WTC11 (cell line): ENCODE measurements around the gene CLCN6. TPM values are rescaled to one million over a fixed set of nuclear protein-coding genes. Genes with fewer than 3 reads are reported as not detected.

Source experiments
- ATAC-seq: fragments of 200-7000 bp; cut with Tn5 transposase; 2 replicates; pipeline ENCODE4 v1.10.0; 2021; ENCODE audit warnings: mild to moderate bottlenecking, moderate library complexity
- CTCF ChIA-PET: fragments of 300-600 bp; sonication (Branson Sonifier 250); formaldehyde crosslinking; loops from one replicate; lab custom pipeline; 2021; ENCODE audit warnings: antibody characterized with exemption; lab: Charles Lee
- POLR2A ChIA-PET: fragments of 350-600 bp; sonication (Branson Sonifier 250); formaldehyde crosslinking; loops from one replicate; lab custom pipeline; 2021; ENCODE audit warnings: antibody characterized with exemption; lab: Charles Lee
- DNase-seq: peaks from one replicate; pipeline ENCODE4 v3.0.0; 2021; ENCODE audit warnings: low spot score
- H3K27ac Mint-ChIP-seq: 2 replicates; pipeline ENCODE4 v1.8.0; 2021; ENCODE audit warnings: mixed read lengths
- H3K27me3 Mint-ChIP-seq: 2 replicates; pipeline ENCODE4 v1.8.0; 2021; ENCODE audit warnings: low read depth, mild to moderate bottlenecking, moderate library complexity, mixed read lengths
- H3K36me3 Mint-ChIP-seq: 2 replicates; pipeline ENCODE4 v1.8.0; 2021; ENCODE audit warnings: mixed read lengths
- H3K4me1 Mint-ChIP-seq: 2 replicates; pipeline ENCODE4 v1.8.0; 2022; ENCODE audit warnings: mixed read lengths
- H3K4me3 Mint-ChIP-seq: 2 replicates; pipeline ENCODE4 v1.8.0; 2021; ENCODE audit warnings: mild to moderate bottlenecking, moderate library complexity, mixed read lengths
- H3K9me3 Mint-ChIP-seq: 2 replicates; pipeline ENCODE4 v1.8.0; 2021; ENCODE audit warnings: mixed read lengths
- ETV6 ChIP-seq: sonication (generic); formaldehyde crosslinking; IDR thresholded peaks from 2 replicates; pipeline ENCODE4 v1.8.1; 2022; ENCODE audit warnings: mild to moderate bottlenecking, missing genetic modification reagents
- HMGXB4 ChIP-seq: sonication (generic); formaldehyde crosslinking; IDR thresholded peaks from 2 replicates; pipeline ENCODE4 v1.8.1; 2023; ENCODE audit warnings: mild to moderate bottlenecking, moderate library complexity, missing genetic modification reagents
- PRRX2 ChIP-seq: fragments of 250-450 bp; sonication (Bioruptor Pico); IDR thresholded peaks from 2 replicates; pipeline ENCODE4 v1.8.0; 2021; ENCODE audit warnings: mild to moderate bottlenecking
- RORB ChIP-seq: fragments of 250-450 bp; sonication (Bioruptor Pico); IDR thresholded peaks from 2 replicates; pipeline ENCODE4 v1.9.0; 2021; ENCODE audit warnings: mild to moderate bottlenecking
- SMAD4 ChIP-seq: sonication (generic); formaldehyde crosslinking; IDR thresholded peaks from 2 replicates; pipeline ENCODE4 v1.8.0; 2022; ENCODE audit warnings: mild to moderate bottlenecking, missing genetic modification reagents
- TP53 ChIP-seq: sonication (generic); formaldehyde crosslinking; IDR thresholded peaks from 2 replicates; pipeline ENCODE4 v1.8.1; 2023; ENCODE audit warnings: mild to moderate bottlenecking, missing genetic modification reagents
- total RNA-seq: library from RNA; stranded (reverse); gene quantifications from 3 replicates; pipeline ENCODE4 v1.2.3, GENCODE V29; 2021
- TF ChIP-seq, protein P1 (sequence below): sonication (generic); formaldehyde crosslinking; IDR thresholded peaks from 2 replicates; pipeline ENCODE4 v1.8.1; 2023; ENCODE audit warnings: mild to moderate bottlenecking, missing genetic modification reagents, borderline replicate concordance
- TF ChIP-seq, protein P2 (sequence below): fragments of 200-600 bp; IDR thresholded peaks from 2 replicates; pipeline ENCODE4 v1.8.0; 2022; ENCODE audit warnings: antibody characterized with exemption
- TF ChIP-seq, protein P3 (sequence below): fragments of 250-450 bp; sonication (Bioruptor Pico); conservative IDR thresholded peaks from 2 replicates; pipeline ENCODE4 v1.9.0; 2021; ENCODE audit warnings: mild to moderate bottlenecking
- TF ChIP-seq, protein P4 (sequence below): fragments of 250-450 bp; sonication (Bioruptor Pico); IDR thresholded peaks from 2 replicates; pipeline ENCODE4 v2.1.2; 2022; ENCODE audit warnings: mild to moderate bottlenecking, moderate library complexity

The CLCN6 gene
- total RNA-seq, 1 experiment from 2014 or later: 22.3 TPM

DNA sequence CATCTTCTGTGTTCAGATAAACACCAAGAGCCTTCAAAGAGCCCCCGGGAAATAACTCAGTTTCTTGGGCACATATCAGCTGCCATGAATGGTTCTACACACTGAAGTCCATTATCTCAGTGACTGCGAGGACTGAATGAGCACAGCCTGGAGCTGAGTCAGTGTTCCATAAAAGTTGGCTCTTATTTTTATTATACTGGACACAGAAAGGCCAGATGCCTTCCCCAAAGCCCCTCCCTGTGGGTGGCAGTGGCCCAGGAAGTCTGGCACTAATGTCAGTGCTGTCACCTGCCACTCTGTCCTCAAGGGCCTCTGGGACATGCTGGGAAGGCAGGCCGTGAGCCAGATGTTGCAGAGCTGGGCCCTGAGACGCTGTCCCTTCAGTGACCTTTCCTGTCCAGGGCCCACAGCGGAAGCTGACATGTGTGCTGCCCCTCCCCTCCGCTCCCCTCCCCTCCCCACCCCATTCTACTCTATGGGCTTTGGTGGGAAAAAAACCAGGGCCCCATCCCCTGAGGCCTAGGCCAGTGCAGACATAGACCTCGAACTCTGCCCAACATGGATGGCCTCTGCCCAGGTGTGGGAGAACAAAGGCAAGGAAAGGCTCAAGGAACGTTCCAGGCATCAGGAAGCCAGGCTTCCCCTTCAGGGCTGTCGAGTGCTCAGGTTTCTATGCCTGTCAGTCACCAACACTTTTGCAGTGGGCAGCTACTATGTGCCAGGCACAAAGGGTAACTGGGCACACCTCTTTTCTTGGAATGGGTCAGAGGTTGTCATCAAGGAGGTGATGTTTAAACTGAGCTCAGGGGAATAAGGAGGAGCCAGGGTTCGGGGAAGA is 75.1 kb downstream of the CLCN6 start:
- TF ChIP-seq PRRX2 (CRISPR knock-in tag) (no peak), HMGXB4 (CRISPR knock-in tag) (no peak), ETV6 (no peak), TP53 (CRISPR knock-in tag) (no peak), SMAD4 (no peak), RORB (CRISPR knock-in tag) (no peak)
- TF ChIP-seq, protein P1, sequence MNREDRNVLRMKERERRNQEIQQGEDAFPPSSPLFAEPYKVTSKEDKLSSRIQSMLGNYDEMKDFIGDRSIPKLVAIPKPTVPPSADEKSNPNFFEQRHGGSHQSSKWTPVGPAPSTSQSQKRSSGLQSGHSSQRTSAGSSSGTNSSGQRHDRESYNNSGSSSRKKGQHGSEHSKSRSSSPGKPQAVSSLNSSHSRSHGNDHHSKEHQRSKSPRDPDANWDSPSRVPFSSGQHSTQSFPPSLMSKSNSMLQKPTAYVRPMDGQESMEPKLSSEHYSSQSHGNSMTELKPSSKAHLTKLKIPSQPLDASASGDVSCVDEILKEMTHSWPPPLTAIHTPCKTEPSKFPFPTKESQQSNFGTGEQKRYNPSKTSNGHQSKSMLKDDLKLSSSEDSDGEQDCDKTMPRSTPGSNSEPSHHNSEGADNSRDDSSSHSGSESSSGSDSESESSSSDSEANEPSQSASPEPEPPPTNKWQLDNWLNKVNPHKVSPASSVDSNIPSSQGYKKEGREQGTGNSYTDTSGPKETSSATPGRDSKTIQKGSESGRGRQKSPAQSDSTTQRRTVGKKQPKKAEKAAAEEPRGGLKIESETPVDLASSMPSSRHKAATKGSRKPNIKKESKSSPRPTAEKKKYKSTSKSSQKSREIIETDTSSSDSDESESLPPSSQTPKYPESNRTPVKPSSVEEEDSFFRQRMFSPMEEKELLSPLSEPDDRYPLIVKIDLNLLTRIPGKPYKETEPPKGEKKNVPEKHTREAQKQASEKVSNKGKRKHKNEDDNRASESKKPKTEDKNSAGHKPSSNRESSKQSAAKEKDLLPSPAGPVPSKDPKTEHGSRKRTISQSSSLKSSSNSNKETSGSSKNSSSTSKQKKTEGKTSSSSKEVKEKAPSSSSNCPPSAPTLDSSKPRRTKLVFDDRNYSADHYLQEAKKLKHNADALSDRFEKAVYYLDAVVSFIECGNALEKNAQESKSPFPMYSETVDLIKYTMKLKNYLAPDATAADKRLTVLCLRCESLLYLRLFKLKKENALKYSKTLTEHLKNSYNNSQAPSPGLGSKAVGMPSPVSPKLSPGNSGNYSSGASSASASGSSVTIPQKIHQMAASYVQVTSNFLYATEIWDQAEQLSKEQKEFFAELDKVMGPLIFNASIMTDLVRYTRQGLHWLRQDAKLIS (CRISPR knock-in tag): no peak
- TF ChIP-seq, protein P2, sequence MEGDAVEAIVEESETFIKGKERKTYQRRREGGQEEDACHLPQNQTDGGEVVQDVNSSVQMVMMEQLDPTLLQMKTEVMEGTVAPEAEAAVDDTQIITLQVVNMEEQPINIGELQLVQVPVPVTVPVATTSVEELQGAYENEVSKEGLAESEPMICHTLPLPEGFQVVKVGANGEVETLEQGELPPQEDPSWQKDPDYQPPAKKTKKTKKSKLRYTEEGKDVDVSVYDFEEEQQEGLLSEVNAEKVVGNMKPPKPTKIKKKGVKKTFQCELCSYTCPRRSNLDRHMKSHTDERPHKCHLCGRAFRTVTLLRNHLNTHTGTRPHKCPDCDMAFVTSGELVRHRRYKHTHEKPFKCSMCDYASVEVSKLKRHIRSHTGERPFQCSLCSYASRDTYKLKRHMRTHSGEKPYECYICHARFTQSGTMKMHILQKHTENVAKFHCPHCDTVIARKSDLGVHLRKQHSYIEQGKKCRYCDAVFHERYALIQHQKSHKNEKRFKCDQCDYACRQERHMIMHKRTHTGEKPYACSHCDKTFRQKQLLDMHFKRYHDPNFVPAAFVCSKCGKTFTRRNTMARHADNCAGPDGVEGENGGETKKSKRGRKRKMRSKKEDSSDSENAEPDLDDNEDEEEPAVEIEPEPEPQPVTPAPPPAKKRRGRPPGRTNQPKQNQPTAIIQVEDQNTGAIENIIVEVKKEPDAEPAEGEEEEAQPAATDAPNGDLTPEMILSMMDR: no peak
- TF ChIP-seq, protein P3, sequence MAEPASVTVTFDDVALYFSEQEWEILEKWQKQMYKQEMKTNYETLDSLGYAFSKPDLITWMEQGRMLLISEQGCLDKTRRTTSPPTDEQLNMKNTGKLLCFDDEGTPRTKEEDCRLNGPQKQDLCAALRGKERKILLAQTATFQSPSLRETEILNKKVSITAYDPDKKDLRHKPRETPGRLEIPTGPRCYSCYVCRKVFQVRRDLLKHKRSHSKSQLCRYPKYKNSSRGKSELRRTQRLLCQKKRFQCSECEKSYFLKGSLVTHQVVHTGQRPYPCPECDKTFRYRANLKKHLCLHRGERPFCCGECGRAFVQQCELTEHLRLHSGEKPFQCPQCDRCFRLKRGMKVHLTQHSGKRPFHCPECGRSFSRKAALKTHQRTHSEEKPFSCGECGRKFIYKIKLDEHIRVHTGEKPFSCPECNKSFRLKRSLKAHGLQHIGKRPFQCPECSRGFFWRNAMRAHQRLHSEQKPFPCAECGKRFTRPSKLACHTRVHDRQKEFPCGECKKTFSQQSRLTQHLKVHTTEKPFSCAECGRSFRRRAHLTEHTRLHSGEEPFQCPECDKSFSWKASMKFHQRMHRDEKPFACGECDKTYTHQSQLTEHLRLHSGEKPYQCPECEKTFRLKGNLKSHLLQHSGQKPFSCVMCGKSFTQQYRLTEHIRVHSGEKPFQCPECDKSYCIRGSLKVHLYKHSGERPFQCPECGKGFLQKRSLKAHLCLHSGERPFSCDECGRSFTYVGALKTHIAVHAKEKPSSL (CRISPR knock-in tag): no peak
- TF ChIP-seq, all 79 proteins: peak for 0
- Mint-ChIP-seq H3K4me1 (peaks cover 8% of the 10 kb centered on the region), H3K9me3 (peaks cover 11% of the 10 kb centered on the region), H3K27me3 (no peaks in the 10 kb centered on the region), H3K27ac (0 out of 2 replicates have a peak overlapping the region, but pooled peaks have one; percentile 14), H3K36me3 (no peaks in the 10 kb centered on the region), H3K4me3 (no peak overlapping the region)
- ATAC-seq: no peak
- CTCF ChIA-PET: interaction anchor here (1.0 to 2.1 kb wide), 5 partner anchors 12 to 86 kb away, joined by 3 to 11 read pairs (median 5); partner anchors contain the start of gene NPPB
- no peak for DNase-seq
- POLR2A ChIA-PET: no interaction called here

DNA sequence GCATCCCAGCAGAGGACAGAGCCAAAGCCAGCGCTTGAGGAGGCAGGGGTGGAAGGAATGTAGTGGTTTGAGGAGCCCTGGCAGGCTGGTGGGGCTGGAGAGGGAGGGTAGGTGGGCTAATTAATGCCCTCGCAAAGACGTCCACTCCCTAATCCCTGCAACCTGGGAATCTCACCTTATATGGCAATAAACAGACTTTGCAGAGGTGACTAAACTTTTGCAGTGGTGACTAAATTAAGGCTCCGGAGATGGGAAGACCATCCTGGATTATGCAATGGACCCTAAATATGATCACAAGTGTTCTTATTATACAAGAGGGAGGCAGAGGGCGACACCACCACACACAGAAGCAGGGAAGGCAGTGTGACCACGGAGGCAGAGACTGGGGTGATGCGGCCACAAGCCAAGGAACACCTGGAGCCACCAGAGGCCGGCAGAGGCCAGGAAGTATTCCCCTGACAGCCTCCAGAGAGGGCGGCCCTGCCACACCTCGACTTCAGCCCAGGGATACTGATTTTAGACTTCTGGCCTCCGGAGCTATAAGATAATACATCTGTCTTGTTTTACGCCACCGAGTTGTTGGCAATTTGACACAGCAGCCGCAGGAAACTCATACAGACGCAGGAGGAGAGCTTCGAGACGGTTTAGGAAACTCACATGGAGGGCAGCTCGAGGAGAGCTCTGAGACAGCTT is 75.9 kb downstream of the CLCN6 start:
- POLR2A ChIA-PET: no interaction called here
- Mint-ChIP-seq H3K36me3 (no peaks in the 10 kb centered on the region), H3K27ac (no peak overlapping the region; the same call in 1 of the 2 replicates), H3K27me3 (no peaks in the 10 kb centered on the region)
- CTCF ChIA-PET: interaction anchor here (1.0 to 2.1 kb wide), 4 partner anchors 11 to 43 kb away, joined by 3 to 11 read pairs (median 7); no protein-coding TSS in a partner anchor
- TF ChIP-seq, protein P4, sequence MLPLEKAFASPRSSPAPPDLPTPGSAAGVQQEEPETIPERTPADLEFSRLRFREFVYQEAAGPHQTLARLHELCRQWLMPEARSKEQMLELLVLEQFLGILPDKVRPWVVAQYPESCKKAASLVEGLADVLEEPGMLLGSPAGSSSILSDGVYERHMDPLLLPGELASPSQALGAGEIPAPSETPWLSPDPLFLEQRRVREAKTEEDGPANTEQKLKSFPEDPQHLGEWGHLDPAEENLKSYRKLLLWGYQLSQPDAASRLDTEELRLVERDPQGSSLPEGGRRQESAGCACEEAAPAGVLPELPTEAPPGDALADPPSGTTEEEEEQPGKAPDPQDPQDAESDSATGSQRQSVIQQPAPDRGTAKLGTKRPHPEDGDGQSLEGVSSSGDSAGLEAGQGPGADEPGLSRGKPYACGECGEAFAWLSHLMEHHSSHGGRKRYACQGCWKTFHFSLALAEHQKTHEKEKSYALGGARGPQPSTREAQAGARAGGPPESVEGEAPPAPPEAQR (CRISPR knock-in tag): no peak
- TF ChIP-seq, all 79 proteins: peak for 0
- ATAC-seq (no peak), DNase-seq (no peak)
- Mint-ChIP-seq H3K4me3 (no peak overlapping the region), H3K4me1 (peaks cover 8% of the 10 kb centered on the region), H3K9me3 (peaks cover 11% of the 10 kb centered on the region)
